Measurements from ENCODE around the gene KRT38.
"Not testable (repeated sequence)": the region's sequence is repeated elsewhere in the genome, so short reads cannot be mapped to it uniquely, and the experiment has no call there.

The KRT38 gene

DNA sequence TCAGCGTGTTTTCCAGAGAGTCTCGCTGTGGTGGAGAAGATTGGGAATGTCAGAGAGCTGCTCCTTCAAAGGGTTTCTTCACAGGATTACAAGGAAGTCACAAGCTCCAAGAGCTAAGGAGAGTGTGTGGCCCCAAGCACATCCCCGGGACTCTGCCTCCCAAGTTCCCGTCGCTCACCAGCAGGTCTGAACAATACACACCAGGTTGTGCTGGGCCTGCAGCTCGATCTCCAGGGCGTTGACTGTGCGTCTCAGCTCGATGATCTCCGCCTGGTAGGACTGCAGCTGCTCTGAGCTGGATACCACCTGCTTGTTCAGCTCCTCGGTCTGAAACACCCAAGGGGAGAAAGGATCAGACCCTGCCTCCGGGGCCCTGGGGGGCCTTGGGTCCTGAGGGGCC lies 45.7 kb downstream of the KRT38 start:
- not testable (repeated sequence) for DNase-seq (ENCODE audit: low spot score)

DNA sequence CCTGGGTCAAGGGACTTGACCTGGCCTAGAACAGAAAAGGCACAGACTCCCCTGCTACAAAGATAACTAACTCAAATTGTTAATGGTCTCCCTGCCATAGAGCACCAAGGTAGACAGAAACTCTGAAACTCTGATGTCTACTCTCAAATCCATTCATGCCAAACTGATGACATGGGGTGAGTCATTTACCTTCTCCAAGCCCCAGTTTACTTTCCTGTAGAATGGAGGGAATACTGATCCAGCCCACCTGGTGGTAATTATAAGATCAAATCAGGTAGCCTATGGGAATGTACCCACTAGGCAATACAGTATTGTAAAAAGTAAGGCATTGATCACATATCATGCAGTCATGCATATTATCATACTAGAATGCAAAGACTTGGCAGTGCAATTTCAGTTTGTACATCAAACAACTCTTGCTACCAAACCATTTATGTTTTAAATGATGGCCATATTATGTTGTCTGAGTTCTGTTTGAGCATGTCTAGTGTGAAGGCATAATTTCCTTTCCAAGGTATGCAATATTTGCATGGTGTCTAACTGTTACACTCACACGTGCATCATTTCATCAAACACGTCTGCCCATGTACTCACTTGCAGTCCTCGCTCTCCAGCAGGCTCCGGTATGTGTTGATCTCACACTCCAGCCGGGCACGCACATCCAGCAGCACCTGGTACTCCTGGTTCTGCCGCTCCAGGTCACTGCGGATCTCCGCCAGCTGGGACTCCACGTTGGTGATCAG lies 46.4 kb downstream of the KRT38 start:
- DNase-seq (ENCODE audit: low spot score) = no peak

DNA sequence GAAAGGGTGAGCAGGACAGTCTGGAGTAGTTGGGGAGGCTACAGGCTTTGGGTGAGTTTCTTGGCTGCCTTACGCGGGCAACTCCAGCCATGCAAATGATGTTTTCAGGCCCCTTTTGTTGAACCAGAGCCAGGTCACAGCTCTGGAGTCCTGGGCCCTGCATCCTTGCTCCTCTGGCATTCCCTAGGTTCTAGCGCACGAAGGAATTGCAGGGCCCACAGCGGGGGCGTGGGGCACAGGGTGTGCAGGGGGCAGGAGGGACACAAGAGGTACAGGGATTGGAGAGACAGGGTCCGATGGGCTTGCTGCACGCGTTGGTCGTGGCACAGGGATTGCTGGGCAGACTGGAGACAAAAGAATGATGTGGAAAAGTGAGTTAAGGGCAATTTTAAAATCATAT lies 47.0 kb downstream of the KRT38 start:
- DNase-seq (ENCODE audit: low spot score) = no peak

DNA sequence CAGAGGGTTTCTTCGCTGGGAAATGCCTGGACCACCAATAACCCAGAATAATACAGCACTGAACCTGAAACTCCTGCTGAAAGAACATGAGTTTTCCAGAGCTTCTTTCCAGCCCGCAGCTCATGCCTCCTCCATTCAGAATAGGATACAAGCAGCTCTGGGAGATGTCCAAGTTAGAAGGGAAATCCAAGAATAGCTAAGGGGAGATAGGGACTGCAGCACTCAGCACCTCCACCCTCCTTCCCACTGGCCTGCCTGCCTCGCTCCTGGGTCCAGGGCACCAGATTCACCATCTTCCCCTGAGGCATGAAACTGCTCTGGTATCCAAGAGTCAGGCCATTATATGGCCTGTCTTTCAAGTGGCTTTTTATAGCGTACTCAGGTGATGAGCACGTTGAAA lies 47.5 kb downstream of the KRT38 start:
- DNase-seq (ENCODE audit: low spot score) = no peak

DNA sequence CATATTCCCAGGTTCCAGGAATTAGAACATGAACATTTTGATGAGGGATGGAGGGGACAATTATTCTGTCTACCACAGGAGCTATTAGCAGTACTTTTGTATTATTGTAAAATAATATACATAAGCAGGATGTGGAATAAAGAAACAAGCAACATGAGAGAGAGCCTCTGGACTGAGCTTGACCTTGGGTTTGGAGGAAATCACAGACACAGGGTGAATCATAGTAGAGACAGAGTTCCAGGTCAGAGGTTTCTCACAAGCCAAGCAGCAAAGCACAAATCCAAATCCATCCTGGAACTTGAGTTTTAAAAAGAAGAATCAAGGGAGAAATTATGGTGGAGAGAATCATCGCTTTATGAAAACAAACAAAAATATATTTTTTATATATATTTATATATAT lies 48.5 kb downstream of the KRT38 start:
- no peak for DNase-seq (ENCODE audit: low spot score)

DNA sequence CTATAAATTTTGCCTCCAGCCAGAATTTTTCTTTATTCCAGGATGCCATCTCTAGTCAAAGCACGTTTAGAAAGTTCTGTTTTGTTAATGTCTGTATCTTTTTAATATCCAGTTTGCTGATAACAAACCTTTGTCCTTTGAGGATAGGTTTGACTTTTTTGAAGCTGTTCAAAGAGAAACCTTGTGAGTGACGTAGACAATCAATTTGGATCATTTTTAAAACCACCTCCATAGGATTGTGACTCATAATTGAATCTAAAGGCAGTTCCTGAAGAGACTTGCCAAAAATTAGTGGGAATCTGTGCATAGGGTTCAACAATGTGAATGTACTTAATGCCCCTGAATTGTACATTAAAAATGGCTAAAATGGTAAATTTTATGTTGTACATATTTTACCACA lies 49.2 kb downstream of the KRT38 start:
- no peak for DNase-seq (ENCODE audit: low spot score)

DNA sequence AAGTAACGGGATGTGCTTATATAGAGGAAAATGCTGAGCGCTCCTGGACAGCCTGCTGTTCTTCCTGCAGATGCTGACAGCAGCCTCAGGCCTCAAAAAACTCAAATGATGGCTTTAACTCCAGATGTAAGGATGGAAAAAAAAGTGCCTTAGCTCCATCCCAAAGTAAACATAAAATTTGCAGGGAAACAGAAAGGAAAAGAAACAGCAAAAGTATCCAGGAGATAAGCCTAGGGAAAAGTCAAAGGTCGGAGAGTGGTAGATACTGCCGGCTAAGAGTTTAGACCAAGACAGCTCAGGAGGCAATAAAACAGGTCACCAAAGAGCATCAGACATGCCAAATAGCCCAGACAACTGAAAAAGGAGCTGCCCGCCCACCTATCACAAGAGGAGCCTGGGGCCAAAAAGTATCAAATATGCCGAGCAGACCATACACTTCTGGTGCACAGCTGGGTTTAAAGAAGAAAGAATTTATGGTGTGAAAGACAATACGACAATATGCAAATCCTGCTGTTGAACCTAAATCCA lies 50.3 kb downstream of the KRT38 start:
- no peak for DNase-seq (ENCODE audit: low spot score)

DNA sequence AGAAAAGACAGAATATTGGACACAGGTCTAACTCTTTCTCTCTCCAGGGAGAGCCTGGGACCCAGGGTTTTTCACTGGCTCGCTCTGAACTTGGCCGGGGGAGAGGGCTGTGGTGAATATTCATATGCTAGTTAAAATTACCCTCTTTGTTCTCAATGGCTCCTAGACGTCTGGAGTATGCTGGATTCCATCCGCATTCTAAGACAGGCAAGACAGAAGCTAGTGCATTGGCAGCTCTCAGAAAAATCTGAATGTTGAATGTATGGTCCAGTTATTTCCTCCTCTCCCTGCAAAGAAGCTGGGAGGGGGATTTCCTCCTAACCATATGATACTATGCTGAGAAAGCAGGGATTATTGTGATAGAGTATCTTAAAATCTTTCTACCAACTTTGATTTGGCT lies 53.1 kb downstream of the KRT38 start:
- no peak for DNase-seq (ENCODE audit: low spot score)

DNA sequence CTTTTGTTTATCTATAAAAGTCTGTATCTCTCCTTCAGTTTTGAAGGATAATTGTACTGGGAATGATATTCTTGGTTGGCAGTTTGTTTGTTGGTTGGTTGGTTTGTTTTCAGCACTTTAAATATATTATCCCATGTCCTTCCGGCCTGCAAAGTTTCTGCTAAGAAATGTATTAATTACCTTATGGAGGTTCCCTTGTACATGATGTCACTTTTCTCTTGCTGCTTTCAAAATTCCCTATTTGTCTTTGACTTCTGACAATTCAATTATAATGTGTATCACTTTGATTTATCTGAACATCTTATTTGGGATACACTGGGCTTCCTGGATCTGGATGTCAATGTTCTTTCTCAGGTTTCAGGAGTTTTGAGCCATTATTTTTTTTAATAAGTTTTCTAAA lies 54.6 kb downstream of the KRT38 start:
- DNase-seq (ENCODE audit: low spot score) = no peak

All from HuH-7 (cell line).